ENCODE results near the gene FOXQ1. TPM values are rescaled to one million over a fixed set of nuclear protein-coding genes. Genes with fewer than 3 reads are reported as not detected.

The FOXQ1 gene
- total RNA-seq, 1 donor from 2014 or later, result not detected

Other genes starting within 250 kb of the FOXQ1 start
- gene FOXF2, start 77.5 kb downstream of the FOXQ1 start, total RNA-seq, result not detected in 2 replicates

All from activated CD4-positive, alpha-beta T cell treated with anti-CD3 and anti-CD28 coated beads, Interleukin-2, amount 10 ng/mL, durations not matched to agents 24 days and 14 days (primary cell).